Endothelial cell of umbilical vein (primary cell): ENCODE measurements around the gene HOXB6.

ENCODE experiments used
- CTCF ChIP-seq, 2 donors: IDR thresholded peaks; 1 replicate in 1 of 2; 2 replicates in 1 of 2; pipeline ENCODE4 v1.5.1; 2011; ENCODE audit warnings: low read length in 2 of 2, mild to moderate bottlenecking in 2 of 2, moderate library complexity in 2 of 2, control low read depth in 1 of 2, inconsistent platforms in 1 of 2, low read depth in 1 of 2; ENCODE audit not compliant: insufficient read depth in 1 of 2; ENCODE audit errors: extremely low read depth in 1 of 2
- EZH2 ChIP-seq: IDR thresholded peaks from 2 replicates; pipeline ENCODE4 v1.6.1; 2012; ENCODE audit warnings: borderline replicate concordance, low read depth, mild to moderate bottlenecking, moderate library complexity, low read length, inconsistent platforms; ENCODE audit not compliant: severe bottlenecking
- JUN ChIP-seq: IDR thresholded peaks from 2 replicates; pipeline ENCODE4 v1.6.1; 2011; ENCODE audit warnings: borderline replicate concordance, low read depth; ENCODE audit not compliant: insufficient read length, insufficient read depth

GRCh38 chr17:48642059-48642842, 37.5 kb upstream of the HOXB6 start:
- TF ChIP-seq JUN (no peak), EZH2 (peak; percentile 99), CTCF (IDR thresholded peaks at IDR 0.05; ENCODE audit: extremely low read depth in 1 of 2, insufficient read depth in 1 of 2, low read depth in 1 of 2, low read length in 2 of 2) (no peak)
